Retina (tissue), 1 donor: ENCODE results near the gene MGAT5B.

Experiments
- DNase-seq: peaks from one replicate; pipeline ENCODE4 v3.0.0-alpha.2; 2016

Gene MGAT5B

GRCh38 chr17:76906463-76906862 is 38.3 kb downstream of the MGAT5B start:
- DNase-seq: no peak

DNA sequence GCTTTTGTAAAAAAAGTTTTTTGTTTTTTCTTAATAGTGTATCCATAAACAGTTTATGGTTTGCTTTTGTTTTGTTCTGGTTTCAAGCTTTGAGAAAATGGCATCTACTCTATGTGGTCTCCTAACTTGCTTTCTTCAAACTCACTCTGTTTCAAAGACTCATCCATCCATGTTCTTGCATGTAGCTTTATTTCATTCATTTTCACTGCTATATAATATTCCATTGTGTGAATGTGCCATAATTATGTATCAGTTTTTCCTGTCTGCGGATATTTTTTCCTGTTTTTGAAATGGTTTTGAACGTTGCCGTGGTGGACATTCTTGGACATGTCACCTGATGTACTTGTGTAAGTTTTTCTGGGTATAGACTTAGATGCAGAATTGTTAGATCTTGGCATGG is 39.1 kb downstream of the MGAT5B start:
- DNase-seq: no peak

DNA sequence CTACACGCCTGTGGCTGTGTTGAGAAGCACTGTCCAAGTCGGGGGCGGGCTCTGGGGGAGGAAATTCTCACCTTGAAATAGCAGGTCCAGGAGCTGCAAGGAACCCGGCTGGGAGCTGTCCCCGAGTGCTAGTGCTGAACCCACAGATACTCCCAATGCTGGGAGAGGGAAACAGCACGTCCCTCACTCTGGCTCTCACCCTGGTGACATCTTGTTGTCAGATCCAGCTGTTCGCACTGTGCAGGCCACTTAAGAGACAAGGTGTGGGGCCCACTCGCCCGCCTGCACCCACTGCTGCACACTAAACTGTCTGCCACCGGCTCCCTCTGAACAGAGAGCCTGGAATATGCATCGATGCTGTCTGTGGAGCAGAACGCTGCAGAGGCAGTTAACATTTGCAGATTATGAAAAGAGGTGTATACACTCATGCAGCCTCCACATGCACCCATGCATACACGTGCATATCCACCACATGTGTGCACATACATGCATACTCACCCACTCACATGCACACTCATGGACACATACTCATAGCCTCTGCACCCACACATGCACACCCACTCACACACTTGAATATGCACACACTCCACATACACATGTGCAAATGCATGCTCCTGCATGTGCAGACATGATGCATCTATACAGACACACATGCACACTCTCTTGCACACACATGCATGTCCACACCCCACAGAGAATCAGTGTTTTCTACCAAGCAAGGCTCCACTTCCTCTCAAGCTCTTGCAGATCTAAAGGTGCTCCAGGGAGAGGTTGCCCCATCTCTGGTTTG is 42.0 kb downstream of the MGAT5B start:
- peak; percentile 52 for DNase-seq

GRCh38 chr17:76911299-76912017 is 43.3 kb downstream of the MGAT5B start:
- DNase-seq: peak; percentile 35

DNA sequence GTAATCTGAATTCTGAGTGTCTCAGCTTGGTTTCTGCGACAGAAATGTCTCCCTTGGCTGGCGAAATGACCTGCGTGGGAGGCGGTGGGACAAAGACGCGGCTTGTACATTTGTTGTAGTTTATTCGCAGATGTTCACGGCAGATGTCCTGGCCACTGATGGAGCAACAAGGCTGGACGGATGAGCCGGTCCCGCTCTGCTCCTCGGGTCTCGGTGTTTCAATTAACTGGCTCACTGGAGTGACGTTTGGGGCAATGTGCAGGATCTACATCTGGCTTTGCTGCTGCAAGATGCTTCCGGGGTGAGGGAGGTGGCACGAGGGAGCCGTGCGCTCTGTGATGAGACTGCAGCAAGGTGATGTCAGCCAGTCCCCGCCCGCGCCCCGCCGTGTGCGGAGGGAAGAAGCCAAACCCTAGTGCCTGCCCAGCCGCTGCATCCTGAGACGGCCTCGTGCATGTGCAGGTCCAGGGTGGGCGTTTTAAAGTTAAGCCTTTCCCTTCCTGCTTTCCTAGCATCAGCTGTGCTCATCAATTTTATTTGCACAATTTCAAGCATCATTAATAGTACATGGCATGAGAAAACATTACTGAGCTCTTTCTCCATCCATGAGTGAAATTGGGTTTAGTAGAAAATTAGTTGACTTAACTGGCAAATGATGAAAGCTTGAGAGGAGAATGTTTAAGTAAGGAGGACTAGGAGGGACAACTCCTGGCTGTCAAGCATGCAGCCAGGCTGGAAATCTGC is 44.4 kb downstream of the MGAT5B start:
- DNase-seq: peak; percentile 31

GRCh38 chr17:76914937-76915336 is 46.7 kb downstream of the MGAT5B start:
- no peak for DNase-seq

- no peak for DNase-seq
These were observed 47.8 kb downstream of the MGAT5B start for GRCh38 chr17:76915840-76916510.

DNA sequence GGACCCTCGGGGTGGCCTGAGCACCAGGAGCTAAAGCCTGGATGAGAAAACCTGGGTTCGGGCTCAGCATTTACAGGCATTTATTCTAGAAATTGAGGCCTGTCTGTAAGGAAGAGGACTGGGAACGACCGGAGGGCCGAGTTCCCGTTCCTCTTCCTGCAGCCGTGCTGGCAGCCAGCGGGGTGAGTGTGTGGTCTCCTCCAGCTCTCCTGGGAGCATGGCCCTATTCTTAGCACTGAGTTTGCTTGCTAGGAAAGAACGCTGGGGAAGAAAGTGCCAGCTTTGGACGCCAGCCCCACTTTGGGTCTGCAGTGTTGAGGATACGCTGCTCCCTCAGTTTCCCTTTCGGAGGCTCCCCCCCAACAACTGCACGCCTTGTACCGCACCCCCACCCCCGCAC is 49.6 kb downstream of the MGAT5B start:
- no peak for DNase-seq

GRCh38 chr17:76918811-76919210 is 50.6 kb downstream of the MGAT5B start:
- DNase-seq: no peak

DNA sequence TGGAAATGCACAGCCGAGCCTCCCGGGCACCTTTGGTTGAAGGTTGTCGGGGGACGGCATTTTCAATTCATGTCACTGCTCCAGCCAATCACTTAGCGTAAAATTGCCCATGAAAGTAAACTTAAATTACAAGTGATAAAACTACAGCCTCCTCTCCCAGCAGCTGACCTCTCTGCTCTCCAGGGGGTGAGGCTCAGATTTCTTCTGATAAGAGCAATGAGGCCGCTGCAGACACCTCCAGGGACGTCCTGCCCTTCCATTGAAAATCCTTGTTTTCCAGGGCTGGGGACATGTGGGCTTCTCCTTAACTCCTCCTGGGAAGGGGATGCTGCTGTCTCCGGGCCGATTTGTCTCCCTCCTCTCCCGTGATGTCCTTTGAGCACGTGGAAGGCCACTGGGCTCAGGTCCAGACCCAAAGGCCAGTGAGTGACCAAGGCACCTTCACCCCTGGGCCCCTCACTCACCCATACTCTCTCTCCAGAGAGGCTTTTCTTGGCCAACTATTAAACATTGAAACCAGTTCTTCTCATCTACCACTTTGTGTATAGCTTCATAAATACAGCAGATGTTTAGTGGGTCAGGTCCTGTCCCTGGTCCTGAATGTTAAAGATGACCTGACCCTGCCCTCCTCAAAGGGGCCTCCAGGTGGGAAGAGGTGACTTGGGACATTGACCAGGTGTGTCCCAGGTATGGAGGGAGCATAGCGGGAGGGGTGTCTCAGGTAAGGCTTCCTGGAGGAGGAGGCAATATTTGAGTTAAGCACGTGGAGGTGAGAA is 52.3 kb downstream of the MGAT5B start:
- no peak for DNase-seq

GRCh38 chr17:76921340-76922036 is 53.3 kb downstream of the MGAT5B start:
- DNase-seq: no peak

DNA sequence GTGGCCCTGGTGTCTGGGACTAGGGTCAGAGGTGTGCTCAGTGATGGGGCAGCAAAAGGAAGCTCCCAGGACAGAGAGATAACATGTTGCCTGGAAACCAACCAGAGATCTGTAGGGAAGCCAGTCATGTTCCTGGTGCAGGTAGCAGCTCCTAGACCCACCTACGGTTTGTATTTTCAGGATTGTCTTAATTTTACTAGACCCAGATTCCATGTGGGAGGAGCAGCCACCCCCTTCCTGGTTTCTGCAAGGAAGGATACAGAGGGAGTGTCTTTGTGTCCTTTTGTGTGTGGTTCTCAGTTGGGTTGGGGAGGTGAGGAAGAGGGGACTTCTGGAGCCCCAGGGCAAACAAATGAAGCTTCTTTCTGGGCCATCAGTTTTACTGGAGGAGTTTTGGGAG is 53.9 kb downstream of the MGAT5B start:
- DNase-seq: no peak

DNA sequence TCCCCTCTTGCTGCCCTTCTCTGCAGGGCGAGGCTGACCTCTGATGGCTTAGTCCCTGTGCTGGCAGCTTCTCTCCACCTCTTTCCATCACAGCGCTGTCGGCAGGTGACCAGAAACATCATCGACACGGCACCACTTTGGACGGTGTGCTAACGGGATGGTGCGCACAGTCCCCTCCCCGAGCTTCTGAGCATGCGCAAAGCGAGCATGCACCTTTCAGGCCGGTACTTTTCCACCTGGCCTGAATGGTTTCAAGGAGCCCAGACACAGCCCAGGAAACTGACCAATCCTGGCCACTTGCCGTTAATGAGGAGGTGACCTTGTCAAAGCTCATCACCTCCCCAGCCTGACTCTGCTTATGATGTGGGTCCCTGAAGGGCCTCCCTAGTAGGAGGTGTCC is 54.8 kb downstream of the MGAT5B start:
- no peak for DNase-seq

- no peak for DNase-seq
These were observed 55.3 kb downstream of the MGAT5B start for GRCh38 chr17:76923491-76923890.

- no peak for DNase-seq
These were observed 56.4 kb downstream of the MGAT5B start for GRCh38 chr17:76924345-76925342.

GRCh38 chr17:76925441-76925891 is 57.3 kb downstream of the MGAT5B start:
- DNase-seq: peak; percentile 61

DNA sequence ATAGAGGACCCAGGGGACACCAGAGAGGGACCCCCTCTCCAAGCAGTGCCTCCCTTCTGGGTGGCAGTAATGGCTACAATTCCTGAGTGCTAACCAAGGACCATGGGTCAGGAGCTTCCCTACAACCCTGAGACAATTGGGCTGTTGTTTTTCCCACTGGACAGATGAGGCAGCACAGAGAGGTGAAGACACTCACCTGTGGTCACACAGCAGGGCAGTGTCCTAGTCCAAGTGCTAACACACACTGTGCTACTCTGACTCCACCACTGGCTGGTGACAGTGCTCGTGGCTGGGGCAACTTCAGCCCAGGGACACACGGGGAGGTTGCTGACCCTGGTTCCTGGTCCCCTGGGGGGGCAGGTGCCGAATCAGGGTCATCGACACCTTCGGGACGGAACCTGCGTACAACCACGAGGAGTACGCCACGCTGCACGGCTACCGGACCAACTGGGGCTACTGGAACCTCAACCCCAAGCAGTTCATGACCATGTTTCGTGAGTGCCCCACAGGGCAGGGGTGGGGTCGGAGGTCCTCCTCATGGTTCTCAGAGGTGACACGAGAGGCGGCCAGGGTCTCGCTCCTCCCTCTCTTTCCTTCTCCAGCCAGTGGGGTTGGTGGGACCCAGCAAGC is 58.1 kb downstream of the MGAT5B start:
- no peak for DNase-seq

DNA sequence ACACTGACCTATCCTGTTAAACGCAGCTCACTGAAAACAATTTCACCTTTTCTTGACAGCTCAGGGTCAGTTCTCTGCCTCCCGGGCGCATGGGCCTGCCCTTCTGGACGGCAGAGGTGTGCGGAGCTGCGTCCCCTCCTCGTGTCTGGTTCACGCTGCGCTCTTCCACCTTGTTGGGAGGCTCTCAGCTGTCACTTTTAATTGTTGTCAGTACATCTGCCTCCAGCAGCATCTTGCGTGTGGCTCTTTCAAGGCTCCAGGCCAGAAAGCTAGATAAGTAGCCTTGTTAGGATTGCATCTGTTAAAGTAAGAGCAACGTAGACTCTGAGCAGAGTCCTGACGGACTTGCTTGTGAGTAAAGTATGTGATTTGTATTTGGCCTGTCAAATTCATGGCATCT is 59.4 kb downstream of the MGAT5B start:
- DNase-seq: peak; percentile 73

DNA sequence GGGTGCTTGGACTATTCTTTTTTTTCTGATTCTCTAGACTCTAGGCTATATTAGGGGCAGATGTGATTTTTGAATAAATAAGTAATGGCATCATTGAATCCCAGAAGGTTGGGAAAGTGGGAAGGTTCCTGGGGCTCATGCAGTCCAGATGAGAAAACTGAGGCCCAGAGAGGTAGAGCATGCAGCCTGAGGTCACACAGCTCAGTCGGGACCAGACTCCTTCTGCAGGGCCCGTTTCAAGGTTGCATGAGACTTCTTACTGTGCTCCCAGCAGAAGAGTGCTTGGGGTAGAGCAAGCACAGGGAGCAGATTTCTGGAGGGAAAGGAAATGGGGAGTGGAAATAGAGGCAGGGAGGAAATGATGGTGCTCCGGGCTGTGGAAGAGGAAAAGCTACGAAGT is 59.8 kb downstream of the MGAT5B start:
- no peak for DNase-seq

- no peak for DNase-seq
These were observed 60.9 kb downstream of the MGAT5B start for GRCh38 chr17:76929148-76929547.
